Nephron progenitor cell (in vitro differentiated cells): ENCODE data around the gene BIN1.

Experiments used
- DNase-seq: peaks from one replicate; pipeline ENCODE4 v3.0.0; 2021
- H3K27ac Mint-ChIP-seq: 2 replicates; pipeline ENCODE4 v1.8.0; 2021; ENCODE audit warnings: mild to moderate bottlenecking, moderate library complexity, mixed read lengths
- H3K27me3 Mint-ChIP-seq: 2 replicates; pipeline ENCODE4 v1.8.0; 2021; ENCODE audit warnings: mild to moderate bottlenecking, low read depth, mixed read lengths; ENCODE audit not compliant: poor library complexity
- H3K36me3 Mint-ChIP-seq: 2 replicates; pipeline ENCODE4 v1.8.0; 2021; ENCODE audit warnings: low read depth, mixed read lengths
- H3K4me1 Mint-ChIP-seq: 2 replicates; pipeline ENCODE4 v1.8.0; 2021; ENCODE audit warnings: mixed read lengths
- H3K4me3 Mint-ChIP-seq: 2 replicates; pipeline ENCODE4 v1.8.0; 2021; ENCODE audit warnings: mild to moderate bottlenecking, moderate library complexity, mixed read lengths
- H3K9me3 Mint-ChIP-seq: 2 replicates; pipeline ENCODE4 v1.8.0; 2021; ENCODE audit warnings: mild to moderate bottlenecking, moderate library complexity, mixed read lengths
- CTCF ChIP-seq: fragments of 200-600 bp; sonication (generic); IDR thresholded peaks from 2 replicates; pipeline ENCODE4 v1.5.0; 2021; ENCODE audit warnings: antibody characterized with exemption

BIN1 gene

DNA sequence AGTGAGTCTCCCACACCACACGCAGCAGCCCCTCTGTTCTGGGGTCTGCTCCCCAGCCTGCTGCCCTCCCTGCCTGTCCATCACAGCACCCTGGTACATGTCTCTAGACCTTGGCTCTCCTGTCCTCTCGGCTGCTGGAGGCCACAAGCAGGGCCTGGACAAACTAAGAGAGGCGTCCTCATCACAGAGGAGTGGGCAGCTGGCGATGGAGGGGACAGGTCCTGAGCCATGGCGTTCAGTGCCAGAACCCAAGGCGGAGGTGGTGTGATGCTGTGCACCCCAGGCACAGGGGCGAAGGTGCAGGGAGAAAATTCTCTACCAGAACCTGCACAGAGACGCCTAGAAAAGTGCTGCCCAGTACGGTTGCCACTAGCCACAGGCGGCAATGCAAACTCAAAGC is 47.4 kb downstream of the BIN1 start:
- H3K4me1 Mint-ChIP-seq: peaks cover 34% of the 10 kb centered on the region
- TF ChIP-seq CTCF: no peak
- H3K4me3 Mint-ChIP-seq: no peak overlapping the region
- no peak for DNase-seq
- H3K36me3 Mint-ChIP-seq: peaks cover 17% of the 10 kb centered on the region
- H3K27me3 Mint-ChIP-seq: no peaks in the 10 kb centered on the region
- no peaks in the 10 kb centered on the region for H3K9me3 Mint-ChIP-seq
- H3K27ac Mint-ChIP-seq: no peak overlapping the region

- TF ChIP-seq CTCF: no peak
- DNase-seq: no peak
- Mint-ChIP-seq H3K36me3 (peaks cover 17% of the 10 kb centered on the region), H3K4me3 (no peak overlapping the region), H3K27ac (no peak overlapping the region), H3K27me3 (no peaks in the 10 kb centered on the region), H3K4me1 (peaks cover 34% of the 10 kb centered on the region), H3K9me3 (no peaks in the 10 kb centered on the region)
These were observed 48.1 kb downstream of the BIN1 start for GRCh38 chr2:127058954-127059252.

DNA sequence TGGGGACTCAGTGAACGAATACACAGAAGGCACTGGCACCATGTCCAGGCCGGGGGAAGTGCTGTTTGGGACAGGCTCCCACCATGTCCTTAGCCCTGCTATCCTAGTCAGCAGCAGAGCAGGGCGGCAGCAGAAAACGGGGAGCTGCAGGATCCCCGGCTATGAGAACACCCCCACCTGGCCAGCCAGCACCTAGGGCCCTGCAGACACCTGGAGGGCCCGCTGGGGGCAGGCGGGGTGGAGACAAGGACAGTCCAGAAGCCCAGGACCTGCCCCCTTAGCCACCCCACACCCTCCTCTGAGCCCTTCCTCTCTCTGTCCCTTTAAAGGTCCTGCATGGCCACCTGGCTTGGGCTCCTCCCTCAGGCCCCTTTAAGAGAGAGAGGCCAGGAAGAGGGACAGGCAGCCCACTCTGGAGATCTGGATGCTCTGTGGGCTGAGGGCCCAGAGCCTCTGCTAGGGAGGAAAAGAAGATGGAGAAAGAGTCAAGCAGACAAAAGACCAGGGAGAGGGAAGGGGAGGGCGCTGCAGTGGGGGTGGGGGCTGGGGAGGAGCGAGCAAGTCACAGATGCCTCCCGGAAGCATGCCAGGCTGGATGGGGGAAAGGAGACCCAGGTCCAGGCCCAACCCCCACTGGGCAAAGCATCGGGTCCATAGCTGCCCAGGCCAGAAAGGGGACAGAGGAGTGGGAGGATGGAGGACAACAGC is 48.6 kb downstream of the BIN1 start:
- no peak for TF ChIP-seq CTCF
- Mint-ChIP-seq H3K4me1 (peaks cover 34% of the 10 kb centered on the region), H3K27me3 (no peaks in the 10 kb centered on the region), H3K4me3 (no peak overlapping the region), H3K27ac (no peak overlapping the region), H3K9me3 (no peaks in the 10 kb centered on the region), H3K36me3 (peaks cover 17% of the 10 kb centered on the region)
- no peak for DNase-seq

GRCh38 chr2:127057371-127058245 is 49.3 kb downstream of the BIN1 start:
- Mint-ChIP-seq H3K27ac (peak overlapping the region; percentile 93), H3K9me3 (no peaks in the 10 kb centered on the region), H3K27me3 (no peaks in the 10 kb centered on the region), H3K4me1 (peaks cover 39% of the 10 kb centered on the region), H3K36me3 (peaks cover 14% of the 10 kb centered on the region), H3K4me3 (peak overlapping the region; percentile 42)
- TF ChIP-seq CTCF: no peak
- no peak for DNase-seq

DNA sequence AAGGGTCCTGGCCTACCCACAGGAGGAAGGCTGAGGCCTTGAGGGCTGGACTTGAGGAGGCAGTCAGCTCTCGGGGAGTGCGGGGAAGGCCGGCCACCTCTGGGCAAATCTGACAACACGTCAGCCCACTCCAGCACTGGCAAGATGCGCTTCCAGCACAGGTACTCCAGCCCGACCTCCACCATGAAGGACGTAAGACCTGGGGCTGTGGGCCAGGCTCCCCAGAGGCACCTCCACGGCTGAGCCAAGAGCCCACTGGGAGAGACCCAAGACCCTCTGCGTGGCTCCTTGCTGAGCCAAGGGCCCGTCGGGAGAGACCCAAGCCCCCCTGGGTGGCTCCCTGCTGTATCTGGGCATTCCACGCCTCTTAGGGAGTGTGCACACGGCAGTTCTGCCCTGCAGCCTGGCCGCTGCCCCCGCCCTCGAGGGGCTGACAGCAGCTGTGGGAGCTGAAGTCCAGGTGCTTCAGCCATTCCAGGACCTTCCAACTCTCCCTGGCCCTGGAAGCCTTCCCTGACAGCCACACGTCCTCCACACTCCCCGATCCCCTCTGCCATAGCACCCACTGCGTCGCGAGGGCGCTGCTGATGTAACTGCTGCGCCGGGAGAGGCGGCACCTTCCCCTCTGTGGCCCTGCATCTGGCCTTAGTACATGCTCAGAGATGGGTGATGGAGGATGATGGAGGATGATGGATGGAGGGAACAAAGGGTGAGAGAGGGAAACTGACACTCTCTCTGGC is 50.2 kb downstream of the BIN1 start:
- DNase-seq: no peak
- no peak for TF ChIP-seq CTCF
- Mint-ChIP-seq H3K4me1 (peaks cover 39% of the 10 kb centered on the region), H3K9me3 (no peaks in the 10 kb centered on the region), H3K27ac (peak overlapping the region; percentile 81), H3K27me3 (no peaks in the 10 kb centered on the region), H3K36me3 (peaks cover 9% of the 10 kb centered on the region), H3K4me3 (no peak overlapping the region)
